Hepatocyte (in vitro differentiated cells): ENCODE data around the gene DAGLB.

Experiments used
- EZH2 ChIP-seq: fragments of 200-600 bp; sonication (generic); IDR thresholded peaks from 2 replicates; pipeline ENCODE4 v1.6.1; 2016; ENCODE audit warnings: antibody characterized with exemption, mild to moderate bottlenecking, borderline replicate concordance
- TF ChIP-seq, protein P1 (sequence below): fragments of 200-600 bp; sonication (generic); IDR thresholded peaks from 2 replicates; pipeline ENCODE4 v1.5.1; 2016; ENCODE audit warnings: antibody characterized with exemption, mild to moderate bottlenecking; ENCODE audit not compliant: poor library complexity

DNA sequence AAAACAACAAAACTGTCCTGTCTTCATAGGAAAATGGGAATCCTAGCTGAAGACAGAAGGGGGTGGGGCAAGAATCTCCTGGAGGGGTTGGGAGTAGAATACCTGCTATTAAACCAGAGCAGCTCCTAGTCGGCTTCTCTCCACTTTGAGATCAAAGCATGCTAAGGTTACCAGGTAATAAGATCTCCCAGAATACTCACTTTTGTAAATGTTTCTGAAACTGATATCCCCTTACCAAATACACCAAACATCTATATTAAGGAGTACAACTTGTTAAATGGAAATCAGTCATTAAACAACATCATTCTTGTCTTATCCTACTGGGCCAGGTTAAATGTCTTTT, 29.5 kb upstream of the DAGLB start:
- TF ChIP-seq, protein P1, sequence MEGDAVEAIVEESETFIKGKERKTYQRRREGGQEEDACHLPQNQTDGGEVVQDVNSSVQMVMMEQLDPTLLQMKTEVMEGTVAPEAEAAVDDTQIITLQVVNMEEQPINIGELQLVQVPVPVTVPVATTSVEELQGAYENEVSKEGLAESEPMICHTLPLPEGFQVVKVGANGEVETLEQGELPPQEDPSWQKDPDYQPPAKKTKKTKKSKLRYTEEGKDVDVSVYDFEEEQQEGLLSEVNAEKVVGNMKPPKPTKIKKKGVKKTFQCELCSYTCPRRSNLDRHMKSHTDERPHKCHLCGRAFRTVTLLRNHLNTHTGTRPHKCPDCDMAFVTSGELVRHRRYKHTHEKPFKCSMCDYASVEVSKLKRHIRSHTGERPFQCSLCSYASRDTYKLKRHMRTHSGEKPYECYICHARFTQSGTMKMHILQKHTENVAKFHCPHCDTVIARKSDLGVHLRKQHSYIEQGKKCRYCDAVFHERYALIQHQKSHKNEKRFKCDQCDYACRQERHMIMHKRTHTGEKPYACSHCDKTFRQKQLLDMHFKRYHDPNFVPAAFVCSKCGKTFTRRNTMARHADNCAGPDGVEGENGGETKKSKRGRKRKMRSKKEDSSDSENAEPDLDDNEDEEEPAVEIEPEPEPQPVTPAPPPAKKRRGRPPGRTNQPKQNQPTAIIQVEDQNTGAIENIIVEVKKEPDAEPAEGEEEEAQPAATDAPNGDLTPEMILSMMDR = no peak
- no peak for TF ChIP-seq EZH2
